ENCODE data around the gene DUSP7. TPM values are rescaled to one million over a fixed set of nuclear protein-coding genes. Genes with fewer than 3 reads are reported as not detected.

Gene DUSP7
- total RNA-seq, 1 donor from 2014 or later: 9.5 TPM

GRCh38 chr3:52089691-52090090, 33.3 kb upstream of the DUSP7 start:
- Mint-ChIP-seq H3K27ac (ENCODE audit: unreplicated experiment) (peak overlapping the region; percentile 76), H3K4me3 (ENCODE audit: unreplicated experiment) (no peak overlapping the region), H3K27me3 (ENCODE audit: unreplicated experiment) (peaks cover 2% of the 10 kb centered on the region), H3K36me3 (ENCODE audit: unreplicated experiment) (no peaks in the 10 kb centered on the region), H3K4me1 (ENCODE audit: low read depth, unreplicated experiment) (peaks cover 31% of the 10 kb centered on the region), H3K9me3 (ENCODE audit: unreplicated experiment) (peaks cover 11% of the 10 kb centered on the region)
- no peak for TF ChIP-seq CTCF (IDR thresholded peaks at IDR 0.05; ENCODE audit: partially characterized antibody, unreplicated experiment)
- no peak for DNase-seq

- Mint-ChIP-seq H3K36me3 (ENCODE audit: unreplicated experiment) (no peaks in the 10 kb centered on the region), H3K27me3 (ENCODE audit: unreplicated experiment) (peaks cover 2% of the 10 kb centered on the region), H3K27ac (ENCODE audit: unreplicated experiment) (peak overlapping the region; percentile 76), H3K4me1 (ENCODE audit: low read depth, unreplicated experiment) (peaks cover 31% of the 10 kb centered on the region), H3K4me3 (ENCODE audit: unreplicated experiment) (no peak overlapping the region), H3K9me3 (ENCODE audit: unreplicated experiment) (peaks cover 11% of the 10 kb centered on the region)
- no peak for TF ChIP-seq CTCF (IDR thresholded peaks at IDR 0.05; ENCODE audit: partially characterized antibody, unreplicated experiment)
- peak; percentile 65 for DNase-seq
Measured at GRCh38 chr3:52088445-52089367, 32.3 kb upstream of the DUSP7 start.

- no peak for DNase-seq
- Mint-ChIP-seq H3K27me3 (ENCODE audit: unreplicated experiment) (peaks cover 2% of the 10 kb centered on the region), H3K4me1 (ENCODE audit: low read depth, unreplicated experiment) (peaks cover 31% of the 10 kb centered on the region), H3K36me3 (ENCODE audit: unreplicated experiment) (no peaks in the 10 kb centered on the region), H3K9me3 (ENCODE audit: unreplicated experiment) (peaks cover 11% of the 10 kb centered on the region), H3K27ac (ENCODE audit: unreplicated experiment) (peak overlapping the region; percentile 65), H3K4me3 (ENCODE audit: unreplicated experiment) (peak overlapping the region; percentile 6)
- no peak for TF ChIP-seq CTCF (IDR thresholded peaks at IDR 0.05; ENCODE audit: partially characterized antibody, unreplicated experiment)
Measured at GRCh38 chr3:52087731-52088130, 31.4 kb upstream of the DUSP7 start.

GRCh38 chr3:52086976-52087663, 30.7 kb upstream of the DUSP7 start:
- Mint-ChIP-seq H3K4me1 (ENCODE audit: low read depth, unreplicated experiment) (peaks cover 31% of the 10 kb centered on the region), H3K27me3 (ENCODE audit: unreplicated experiment) (peaks cover 2% of the 10 kb centered on the region), H3K9me3 (ENCODE audit: unreplicated experiment) (peaks cover 11% of the 10 kb centered on the region), H3K27ac (ENCODE audit: unreplicated experiment) (peak overlapping the region; percentile 65), H3K36me3 (ENCODE audit: unreplicated experiment) (no peaks in the 10 kb centered on the region), H3K4me3 (ENCODE audit: unreplicated experiment) (peak overlapping the region; percentile 6)
- no peak for TF ChIP-seq CTCF (IDR thresholded peaks at IDR 0.05; ENCODE audit: partially characterized antibody, unreplicated experiment)
- no peak for DNase-seq
